Spinal cord (tissue), 10 donors: ENCODE measurements around the gene SCN2B. TPM values are rescaled to one million over a fixed set of nuclear protein-coding genes. Genes with fewer than 3 reads are reported as not detected.

Experiments
- DNase-seq, 6 donors: peaks; one replicate each; pipeline versions ENCODE4 v3.0.0 to v3.0.0-alpha.2; 2013 to 2015; ENCODE audit warnings: low spot score in 6 of 6, low read depth in 4 of 6
- H3K27ac ChIP-seq: one replicate; pipeline ENCODE4 v1.5.1; 2013; ENCODE audit warnings: low read depth, low read length, control low read depth
- H3K27me3 ChIP-seq: one replicate; pipeline ENCODE4 v1.6.1; 2013; ENCODE audit warnings: low read length; ENCODE audit not compliant: control insufficient read depth, insufficient read depth
- H3K36me3 ChIP-seq: one replicate; pipeline ENCODE4 v1.6.1; 2013; ENCODE audit warnings: low read length; ENCODE audit not compliant: control insufficient read depth, insufficient read depth
- H3K4me1 ChIP-seq: one replicate; pipeline ENCODE4 v1.6.1; 2013; ENCODE audit warnings: low read length; ENCODE audit not compliant: control insufficient read depth, insufficient read depth
- H3K4me3 ChIP-seq: one replicate; pipeline ENCODE4 v1.5.1; 2013; ENCODE audit warnings: low read depth, low read length, control low read depth
- H3K9me3 ChIP-seq: one replicate; pipeline ENCODE4 v1.6.1; 2013; ENCODE audit warnings: low read length; ENCODE audit not compliant: control insufficient read depth, insufficient read depth
- WGBS: methylation state at CpG from one replicate; pipeline ENCODE4 v1.1.5; 2013; ENCODE audit warnings: missing lambda C conversion rate; ENCODE audit not compliant: insufficient coverage; 5-methylcytosine and 5-hydroxymethylcytosine counted together
- polyA plus RNA-seq, 2 donors: library from polyadenylated mRNA; unstranded; fragments of 120-200 nt; gene quantifications; one replicate each; pipeline ENCODE4 v1.2.1, GENCODE V29; 2013; ENCODE audit not compliant: insufficient read length in 2 of 2
- total RNA-seq, 2 donors: library from RNA; depleted of rRNA in 1 of 2; stranded (reverse); fragments of 120-200 nt in 1 of 2; fragments of >200 nt in 1 of 2; gene quantifications; one replicate each; pipeline versions ENCODE4 v1.2.3 to v1.2.4, GENCODE V29; 2013 to 2014
- donor health status: healthy.

Gene SCN2B
- total and polyA plus RNA-seq, 4 donors, result 12.6 to 24.6 (median 14.4) TPM

DNA sequence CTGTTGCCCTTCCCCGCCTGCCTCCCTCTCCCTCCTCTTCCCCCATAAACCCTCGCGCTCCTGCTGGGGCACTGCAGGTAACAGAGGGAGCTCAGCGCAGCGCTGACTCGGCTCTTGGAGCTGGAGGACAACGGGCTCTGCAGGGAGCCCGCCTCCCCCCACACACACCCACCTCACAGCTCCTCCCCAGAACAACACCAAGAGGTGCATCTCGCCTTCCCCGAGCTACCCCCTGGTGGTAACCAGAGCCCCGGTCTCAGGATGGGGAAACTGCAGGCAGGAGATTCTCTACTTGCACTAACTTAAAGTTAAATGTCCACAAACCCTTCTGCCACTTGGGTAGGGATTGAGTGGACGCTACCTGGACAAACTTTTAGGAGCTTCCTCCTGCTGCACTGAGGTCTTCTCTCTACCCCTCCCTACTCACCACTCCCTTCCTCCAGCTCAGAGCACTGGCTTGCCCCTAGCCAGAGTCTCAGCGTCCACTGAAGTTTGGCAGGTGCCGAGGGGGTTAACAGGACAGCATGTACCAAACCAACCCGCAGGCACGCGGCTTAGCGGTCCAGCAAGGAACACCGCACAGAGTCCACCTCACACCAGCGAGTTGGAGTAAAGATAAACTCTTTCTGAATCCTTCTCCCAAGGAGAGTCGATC, 19.8 kb downstream of the SCN2B start:
- no peaks in the 10 kb centered on the region for H3K36me3 ChIP-seq
- 3% methylated on average over 12 of the region's 21 CpGs for WGBS
- H3K4me1 ChIP-seq, result peaks cover 42% of the 10 kb centered on the region
- H3K27me3 ChIP-seq, result peaks cover 73% of the 10 kb centered on the region
- no peak overlapping the region for H3K27ac ChIP-seq
- H3K9me3 ChIP-seq, result no peaks in the 10 kb centered on the region
- DNase-seq, result no peak
- H3K4me3 ChIP-seq, result no peak overlapping the region

DNA sequence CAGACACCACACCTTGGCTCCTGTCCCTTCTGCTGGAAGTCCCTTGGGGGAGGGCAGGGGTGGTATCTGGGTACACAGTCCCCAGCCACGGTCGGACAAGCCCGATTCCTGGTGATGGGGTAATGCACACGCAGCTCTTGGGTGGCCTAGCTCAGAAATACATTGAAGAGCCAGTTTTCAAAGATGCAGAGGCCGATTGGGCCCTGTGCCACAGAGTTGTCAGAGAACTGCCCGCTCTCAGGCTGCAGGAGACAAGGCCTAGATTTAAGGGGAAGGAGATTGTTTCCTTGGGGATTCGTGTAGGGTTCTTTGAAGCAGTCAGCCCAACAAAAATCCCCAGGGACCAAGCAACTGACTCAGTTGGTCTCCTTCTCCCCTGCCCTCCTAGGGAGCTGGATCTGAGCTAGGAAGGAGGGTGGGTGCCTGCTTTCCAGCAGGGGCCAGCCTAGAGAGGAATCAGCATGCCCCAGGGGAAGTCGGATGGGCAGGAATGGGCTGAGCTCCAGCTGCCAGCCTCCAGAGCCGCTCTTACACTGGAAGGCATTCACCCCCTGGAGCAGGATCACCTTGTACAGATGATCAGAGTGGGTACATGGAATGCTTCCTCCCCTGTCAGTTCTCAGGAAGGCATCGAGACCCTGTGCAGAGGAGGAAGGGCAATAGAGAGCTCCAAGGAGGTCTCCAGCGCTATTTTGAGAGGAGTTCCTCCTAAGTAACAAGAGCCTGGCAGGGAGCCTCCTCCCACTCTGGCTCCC, 20.5 kb downstream of the SCN2B start:
- H3K27ac ChIP-seq, result no peak overlapping the region
- no peaks in the 10 kb centered on the region for H3K36me3 ChIP-seq
- no peaks in the 10 kb centered on the region for H3K9me3 ChIP-seq
- WGBS, result 32% methylated on average over 9 of the region's 11 CpGs
- no peak for DNase-seq
- peaks cover 44% of the 10 kb centered on the region for H3K4me1 ChIP-seq
- peaks cover 77% of the 10 kb centered on the region for H3K27me3 ChIP-seq
- H3K4me3 ChIP-seq, result no peak overlapping the region

DNA sequence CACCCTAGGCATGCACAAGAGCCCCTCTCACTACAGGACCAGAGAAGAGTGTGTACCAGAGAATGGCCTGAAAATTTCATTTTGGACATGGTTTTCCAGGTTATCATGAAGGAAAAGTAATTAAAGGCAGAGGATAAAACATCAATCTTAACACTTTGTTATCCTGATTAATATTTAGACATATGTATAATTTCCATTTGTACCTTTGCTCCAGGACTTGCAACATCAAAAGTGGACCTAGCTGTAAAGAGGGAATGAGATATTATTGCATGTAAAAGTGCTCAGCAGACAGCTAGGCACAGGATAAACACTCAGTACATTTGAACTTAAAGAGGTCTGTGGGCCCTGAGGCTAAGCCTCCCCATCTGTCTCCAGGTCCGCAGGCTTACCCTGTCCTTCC, 21.8 kb downstream of the SCN2B start:
- Histone ChIP-seq H3K27me3 (peaks cover 78% of the 10 kb centered on the region), H3K4me1 (peaks cover 51% of the 10 kb centered on the region), H3K36me3 (no peaks in the 10 kb centered on the region), H3K9me3 (no peaks in the 10 kb centered on the region), H3K27ac (no peak overlapping the region), H3K4me3 (no peak overlapping the region)
- no peak for DNase-seq
- WGBS, result 100% methylated on average over 1 of the region's 1 CpG

DNA sequence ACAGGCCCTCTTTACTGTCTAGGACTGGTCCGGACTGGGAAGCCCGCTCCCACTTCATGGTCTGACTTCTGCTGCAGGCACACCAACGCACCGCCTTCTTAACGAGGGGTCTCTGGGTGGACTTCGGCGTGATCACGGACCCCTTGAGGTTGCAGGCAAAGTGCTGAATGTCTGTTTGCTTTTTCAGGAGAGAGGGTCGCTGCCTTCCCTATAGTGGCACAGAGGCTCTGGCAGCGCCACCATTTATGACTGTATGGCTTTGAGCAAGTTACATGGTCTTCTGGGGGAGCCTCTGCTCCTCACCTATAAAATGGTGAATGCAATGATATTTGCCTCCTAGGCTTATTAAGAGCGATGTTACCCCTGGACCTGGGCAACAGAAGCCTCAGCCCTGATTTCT, 22.5 kb downstream of the SCN2B start:
- no peaks in the 10 kb centered on the region for H3K9me3 ChIP-seq
- H3K4me3 ChIP-seq, result no peak overlapping the region
- 53% methylated on average over 9 of the region's 11 CpGs for WGBS
- no peaks in the 10 kb centered on the region for H3K36me3 ChIP-seq
- no peak for DNase-seq
- peaks cover 71% of the 10 kb centered on the region for H3K27me3 ChIP-seq
- H3K27ac ChIP-seq, result no peak overlapping the region
- H3K4me1 ChIP-seq, result peaks cover 57% of the 10 kb centered on the region

DNA sequence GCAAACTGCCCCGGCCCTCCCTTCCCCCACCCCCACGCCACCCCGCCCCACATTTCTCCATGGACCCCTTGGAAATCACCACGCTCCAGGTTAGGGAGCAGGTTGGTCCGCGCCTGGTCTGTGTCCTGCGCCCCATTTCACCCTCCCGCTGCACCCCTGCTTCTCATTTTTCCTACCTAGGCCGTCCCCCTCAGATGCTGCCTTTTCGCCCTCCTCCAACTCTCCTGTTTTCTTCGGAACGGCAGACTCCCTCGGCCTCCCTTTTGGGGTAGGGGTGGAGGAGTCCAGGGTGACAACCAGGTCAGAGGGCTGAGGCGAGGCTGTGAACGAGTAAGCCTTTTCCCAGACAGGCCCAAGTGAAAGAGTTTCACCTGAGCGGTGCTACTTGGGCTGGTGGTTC, 22.9 kb downstream of the SCN2B start:
- Histone ChIP-seq H3K9me3 (no peaks in the 10 kb centered on the region), H3K36me3 (no peaks in the 10 kb centered on the region), H3K4me3 (peak overlapping the region; percentile 51), H3K27ac (no peak overlapping the region), H3K4me1 (peaks cover 60% of the 10 kb centered on the region), H3K27me3 (peaks cover 67% of the 10 kb centered on the region)
- 3% methylated on average over 5 of the region's 16 CpGs for WGBS
- peak in 1 of 6 donors; percentile 3 for DNase-seq

DNA sequence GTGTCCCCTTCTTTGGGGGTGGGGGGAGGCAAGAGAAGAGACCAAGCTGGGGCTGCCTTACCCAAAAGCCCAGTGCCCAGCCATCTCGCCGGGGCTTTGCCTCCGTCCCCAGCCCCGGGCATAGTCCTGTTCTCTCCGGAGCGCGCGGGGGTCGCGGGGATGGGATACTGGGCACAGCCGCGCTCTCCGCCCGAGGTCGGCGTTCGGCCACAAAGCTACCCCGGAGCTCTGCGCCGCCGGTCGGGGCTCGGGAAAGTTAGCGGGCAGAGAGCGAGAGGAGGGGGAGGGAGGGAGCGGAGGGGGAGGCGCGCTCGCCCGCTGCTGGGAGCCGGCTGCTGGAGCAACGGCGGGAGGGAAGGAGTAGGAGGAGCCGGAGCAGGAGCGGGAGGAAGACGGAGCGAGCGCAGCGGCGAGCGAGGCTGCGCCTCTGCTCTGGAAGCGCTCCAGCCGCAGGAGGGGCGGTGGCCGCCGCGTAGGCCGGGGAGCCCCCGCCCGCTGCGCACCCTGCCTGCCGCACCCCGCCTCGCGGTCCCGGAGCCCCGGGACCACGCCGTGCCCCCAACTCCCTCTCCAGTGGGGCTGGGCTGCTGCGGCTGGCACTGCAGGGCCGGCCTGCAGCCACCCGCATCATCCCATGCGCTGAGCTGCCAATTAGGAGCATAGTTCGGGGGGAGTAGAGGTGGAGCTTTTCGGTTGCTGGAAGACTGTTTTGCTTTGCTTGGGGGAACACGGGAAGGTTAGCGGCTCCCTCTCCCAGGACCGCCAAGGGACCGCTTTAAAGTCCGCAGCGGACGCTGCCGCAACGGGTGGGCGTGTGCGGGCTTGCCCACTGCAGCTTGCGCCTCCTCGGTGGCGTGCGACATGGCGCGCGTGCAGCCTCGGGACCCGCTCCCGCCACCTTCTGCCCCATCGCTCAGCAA, 23.6 kb downstream of the SCN2B start, which contains the start of gene SCN4B:
SCN4B (minus strand) TSS at position 272 of the 920 bp plus-strand sequence; CDS start at position 122, 150 bp downstream.
- Histone ChIP-seq H3K4me3 (peak within 1 kb of the TSS; percentile 51), H3K4me1 (peaks cover 66% of the 10 kb centered on the region), H3K27ac (no peak within 1 kb of the TSS), H3K9me3 (no peaks in the 10 kb centered on the region), H3K27me3 (peaks cover 60% of the 10 kb centered on the region), H3K36me3 (no peaks in the 10 kb centered on the region)
- under 1% methylated on average over 87 of the region's 88 CpGs for WGBS
- DNase-seq, result peak in 4 of 6 donors; percentile 41 to 93 (median 76)

DNA sequence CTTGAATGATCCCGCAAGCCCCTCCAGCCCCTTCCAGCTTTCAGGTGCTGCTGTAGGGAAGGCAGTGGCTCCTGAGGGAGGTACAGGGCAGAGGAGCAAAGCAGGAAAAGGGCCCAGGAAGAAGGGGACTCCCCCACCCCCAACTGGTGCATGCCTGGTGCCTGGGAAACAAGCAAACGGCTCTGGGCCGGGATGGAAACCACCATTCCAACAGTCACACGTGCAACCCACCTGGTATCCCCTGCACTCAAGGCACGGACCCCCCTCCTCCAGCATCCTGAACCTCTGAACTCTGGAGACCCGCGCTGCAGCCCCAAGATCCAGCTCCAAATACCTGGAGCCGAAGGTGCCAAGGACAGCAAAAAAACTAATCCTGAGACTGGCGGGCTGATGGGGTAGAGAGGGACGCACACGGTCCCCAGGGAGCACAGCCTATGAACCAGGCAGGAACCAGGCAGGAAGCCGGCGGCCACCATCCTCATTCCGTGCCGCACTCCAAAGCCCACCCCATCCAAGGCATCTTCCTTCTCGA, 24.4 kb downstream of the SCN2B start:
- DNase-seq, result no peak
- WGBS, result 5% methylated on average over 7 of the region's 16 CpGs
- Histone ChIP-seq H3K36me3 (no peaks in the 10 kb centered on the region), H3K4me3 (peak overlapping the region; percentile 51), H3K27me3 (peaks cover 52% of the 10 kb centered on the region), H3K9me3 (no peaks in the 10 kb centered on the region), H3K27ac (no peak overlapping the region), H3K4me1 (peaks cover 60% of the 10 kb centered on the region)

DNA sequence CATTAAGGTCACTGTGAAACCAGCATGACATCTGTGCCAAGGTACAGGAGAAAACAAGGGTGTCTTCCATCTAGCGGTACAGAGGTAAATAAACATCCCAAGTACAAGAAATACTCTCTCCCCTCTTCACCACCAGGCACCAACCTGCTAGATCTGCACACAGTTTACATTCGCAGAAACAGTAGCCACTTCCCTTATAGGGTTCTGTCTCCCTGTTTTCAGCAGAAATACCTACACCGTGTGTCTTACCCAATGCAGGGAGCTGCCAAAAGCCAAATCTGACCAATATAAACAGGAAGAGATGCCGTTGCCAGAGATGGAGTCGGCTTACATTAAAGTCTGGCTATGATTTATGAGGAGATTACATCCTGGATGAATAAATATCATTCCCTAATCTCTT, 25.0 kb downstream of the SCN2B start:
- peaks cover 46% of the 10 kb centered on the region for H3K27me3 ChIP-seq
- H3K36me3 ChIP-seq, result no peaks in the 10 kb centered on the region
- H3K4me3 ChIP-seq, result no peak overlapping the region
- no peak for DNase-seq
- H3K4me1 ChIP-seq, result peaks cover 53% of the 10 kb centered on the region
- no peak overlapping the region for H3K27ac ChIP-seq
- 60% methylated on average over 3 of the region's 5 CpGs for WGBS
- H3K9me3 ChIP-seq, result no peaks in the 10 kb centered on the region

DNA sequence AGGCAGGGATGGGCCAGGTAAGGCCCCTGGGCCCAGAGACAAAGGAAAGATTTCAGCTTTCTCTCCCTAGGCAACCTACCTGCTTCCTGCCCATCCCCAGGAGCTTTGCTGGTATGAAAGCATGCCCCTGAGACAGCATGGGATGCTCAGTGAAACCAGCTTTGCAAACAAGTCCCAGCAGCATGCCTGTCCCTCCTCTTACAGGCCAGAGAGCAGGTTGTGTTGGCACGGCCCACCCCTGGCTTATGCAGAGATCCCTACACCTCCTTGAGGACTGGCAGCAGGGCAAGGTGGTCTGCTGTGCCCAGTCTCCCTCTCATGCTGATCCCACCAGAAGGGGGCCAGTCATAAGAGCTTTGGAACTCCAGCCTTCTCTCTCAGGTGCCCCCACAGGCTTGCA, 26.9 kb downstream of the SCN2B start:
- Histone ChIP-seq H3K9me3 (no peaks in the 10 kb centered on the region), H3K4me1 (peaks cover 59% of the 10 kb centered on the region), H3K27me3 (peaks cover 27% of the 10 kb centered on the region), H3K4me3 (no peak overlapping the region), H3K36me3 (no peaks in the 10 kb centered on the region), H3K27ac (no peak overlapping the region)
- DNase-seq, result no peak
- 50% methylated on average over 1 of the region's 1 CpG for WGBS
